Large intestine (tissue), 3 donors: ENCODE measurements around the gene FZD7. TPM values are rescaled to one million over a fixed set of nuclear protein-coding genes. Genes with fewer than 3 reads are reported as not detected.

Experiments used
- DNase-seq, 2 donors: peaks; one replicate each; pipeline versions ENCODE4 v3.0.0 to v3.0.0-alpha.2; 2013
- H3K27ac ChIP-seq: one replicate; pipeline ENCODE4 v1.5.1; 2013; ENCODE audit warnings: low read length
- H3K27me3 ChIP-seq: 2 replicates; pipeline ENCODE4 v1.6.1; 2013; ENCODE audit warnings: low read length; ENCODE audit not compliant: control insufficient read depth, insufficient read depth
- H3K36me3 ChIP-seq: 2 replicates; pipeline ENCODE4 v1.6.1; 2013; ENCODE audit warnings: low read length; ENCODE audit not compliant: control insufficient read depth, insufficient read depth
- H3K4me1 ChIP-seq: one replicate; pipeline ENCODE4 v1.6.1; 2013; ENCODE audit warnings: low read length; ENCODE audit not compliant: control insufficient read depth, insufficient read depth
- H3K4me3 ChIP-seq: one replicate; pipeline ENCODE4 v1.5.1; 2013; ENCODE audit warnings: low read length
- H3K9me3 ChIP-seq: one replicate; pipeline ENCODE4 v1.6.1; 2013; ENCODE audit warnings: mild to moderate bottlenecking, low read depth, low read length, moderate library complexity; ENCODE audit not compliant: control insufficient read depth
- WGBS: methylation state at CpG from one replicate; pipeline ENCODE4 v1.1.5; 2013; ENCODE audit warnings: low lambda C conversion rate; ENCODE audit not compliant: insufficient coverage; 5-methylcytosine and 5-hydroxymethylcytosine counted together
- polyA plus RNA-seq: library from polyadenylated mRNA; unstranded; fragments of 120-200 nt; gene quantifications from one replicate; pipeline ENCODE4 v1.2.1, GENCODE V29; 2013

Gene FZD7
- polyA plus RNA-seq, 1 donor: 24.1 TPM

DNA sequence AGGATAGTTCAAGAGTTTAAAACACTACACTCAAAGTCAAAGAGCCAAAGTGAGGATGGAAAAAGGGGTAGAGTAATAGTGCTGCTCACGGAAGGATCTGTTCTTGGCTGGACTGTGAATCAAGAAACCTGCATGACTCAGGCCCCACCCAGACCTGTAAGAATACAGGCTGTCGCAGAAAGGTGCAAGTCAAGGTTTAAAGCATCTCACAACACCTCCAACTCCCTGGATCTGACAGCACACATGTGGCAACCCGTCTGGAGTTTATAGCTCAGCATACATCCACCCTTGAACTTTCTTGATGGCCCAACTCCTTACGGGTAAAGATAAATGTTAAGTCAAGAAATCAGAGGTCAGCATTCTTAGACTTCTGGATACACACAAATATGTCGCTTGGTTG is 45.7 kb downstream of the FZD7 start:
- peak; percentile 91 to 94 for DNase-seq
- WGBS: 0% methylated on average over 1 of the region's 5 CpGs
- peak overlapping the region; percentile 65 for H3K27ac ChIP-seq

GRCh38 chr2:202084265-202084664 is 50.6 kb downstream of the FZD7 start:
- Histone ChIP-seq H3K36me3 (no peaks in the 10 kb centered on the region), H3K4me3 (no peak overlapping the region), H3K9me3 (no peaks in the 10 kb centered on the region), H3K27me3 (no peaks in the 10 kb centered on the region), H3K4me1 (peaks cover 5% of the 10 kb centered on the region), H3K27ac (no peak overlapping the region)
- WGBS: no CpG with 5 or more reads among the region's 6 CpGs
- no peak for DNase-seq

More for the DNA sequence above, 45.7 kb downstream of the FZD7 start:
- Histone ChIP-seq H3K4me3 (no peak overlapping the region), H3K27me3 (no peaks in the 10 kb centered on the region), H3K4me1 (peaks cover 9% of the 10 kb centered on the region), H3K36me3 (no peaks in the 10 kb centered on the region), H3K9me3 (no peaks in the 10 kb centered on the region)

Other genes starting within 250 kb of the FZD7 start
- gene CDK15, start 227.3 kb upstream of the FZD7 start, polyA plus RNA-seq: 0.24 TPM
- 0.28 TPM for gene KIAA2012, start 39.4 kb downstream of the FZD7 start, polyA plus RNA-seq
- 108 TPM for gene SUMO1, start 204.7 kb downstream of the FZD7 start, polyA plus RNA-seq
- gene NOP58, start 231.9 kb downstream of the FZD7 start, polyA plus RNA-seq: 81.8 TPM